ENCODE results near the gene SUPT3H. TPM values are rescaled to one million over a fixed set of nuclear protein-coding genes. Genes with fewer than 3 reads are reported as not detected.

Gene SUPT3H
- total and polyA plus RNA-seq, 2 of the 13 experiments (the other 11 are each of a cell fraction or from before 2014, with no cell fraction given) = 11.9 to 36.1 TPM

- in situ Hi-C loops (cut with HindIII; ENCODE audit: extremely low pct_ligation_motif_present, low pct_unique_long_range_greater_than_20kb) = no loop called here
- DNase-seq (ENCODE audit: low spot score) (no peak), FAIRE-seq (no peak), ATAC-seq (no peak)
- no peak overlapping the region for H3K27ac ChIP-seq (ENCODE audit: extremely low read length, insufficient read depth, low read length)
- CTCF ChIA-PET (ENCODE audit: low intra/inter-chr PET ratio, low total read pairs) = no interaction called here
- WGBS (ENCODE audit: low lambda C conversion rate) = 90% methylated on average over 2 of the region's 2 CpGs
- TF ChIP-seq AHDC1 (CRISPR knock-in tag; IDR thresholded peaks at IDR 0.05; ENCODE audit: borderline replicate concordance) = no peak
- POLR2A ChIA-PET = no interaction called here
- H4K20me1 ChIP-seq (ENCODE audit: insufficient read depth, low read length) = no peaks in the 10 kb centered on the region
- H3K36me3 ChIP-seq (replicated peaks in 1 of 2; ENCODE audit: control insufficient read depth in 1 of 2, insufficient read depth in 2 of 2, low read length in 2 of 2) = no peaks in the 10 kb centered on the region
- no peak overlapping the region for H3K4me2 ChIP-seq (ENCODE audit: low read depth, low read length)
- H2AFZ ChIP-seq (ENCODE audit: low read length) = no peak overlapping the region
- no peaks in the 10 kb centered on the region for H3K27me3 ChIP-seq (ENCODE audit: control insufficient read depth in 1 of 2, insufficient read depth in 2 of 2, low read length in 2 of 2)
- no peak overlapping the region for H3K4me3 ChIP-seq (replicated peaks in 1 of 3; ENCODE audit: insufficient read depth in 1 of 3, low read depth in 2 of 3, low read length in 3 of 3)
- no TSS peak for BruUV-seq (replicated peaks)
- H3K79me2 ChIP-seq (ENCODE audit: insufficient read depth, low read length) = no peaks in the 10 kb centered on the region
- no peak overlapping the region for H3K9ac ChIP-seq (ENCODE audit: insufficient read depth, low read depth, low read length)
- intact Hi-C loops (cut with micrococcal nuclease; ENCODE audit: unreplicated experiment) = no loop called here
- no peaks in the 10 kb centered on the region for H3K4me1 ChIP-seq (ENCODE audit: insufficient read depth, low read length)
- H3K9me3 ChIP-seq (ENCODE audit: low read length) = peaks cover 2% of the 10 kb centered on the region; the same call in 1 of the 2 replicates
Measured at GRCh38 chr6:45226081-45226480, 151.7 kb downstream of the SUPT3H start.

DNA sequence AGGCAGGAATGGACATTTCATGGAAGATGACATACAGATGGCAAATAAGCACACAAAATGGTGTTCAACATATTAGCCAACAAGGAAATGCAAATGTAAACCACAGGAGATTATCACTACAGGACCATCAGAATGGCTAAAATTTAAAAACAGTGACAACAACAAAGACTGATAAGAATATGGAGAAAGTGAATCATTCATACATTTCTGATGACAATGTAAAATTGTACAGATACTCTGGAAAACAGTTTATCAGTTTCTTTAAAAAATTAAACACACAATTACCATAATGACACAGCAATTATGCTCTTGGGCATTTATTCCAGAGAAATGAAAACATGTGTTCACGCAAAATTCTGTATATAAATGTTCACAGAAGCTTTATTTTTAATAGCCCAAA lies 155.4 kb downstream of the SUPT3H start:
- Histone ChIP-seq H3K27ac (ENCODE audit: extremely low read length, insufficient read depth, low read length) (no peak overlapping the region), H3K9ac (ENCODE audit: insufficient read depth, low read depth, low read length) (no peak overlapping the region), H3K36me3 (replicated peaks in 1 of 2; ENCODE audit: control insufficient read depth in 1 of 2, insufficient read depth in 2 of 2, low read length in 2 of 2) (no peaks in the 10 kb centered on the region), H3K9me3 (ENCODE audit: low read length) (no peaks in the 10 kb centered on the region), H3K4me2 (ENCODE audit: low read depth, low read length) (no peak overlapping the region), H3K4me1 (ENCODE audit: insufficient read depth, low read length) (no peaks in the 10 kb centered on the region), H3K4me3 (replicated peaks in 1 of 3; ENCODE audit: insufficient read depth in 1 of 3, low read depth in 2 of 3, low read length in 3 of 3) (no peak overlapping the region), H4K20me1 (ENCODE audit: insufficient read depth, low read length) (no peaks in the 10 kb centered on the region), H2AFZ (ENCODE audit: low read length) (no peak overlapping the region), H3K27me3 (ENCODE audit: control insufficient read depth in 1 of 2, insufficient read depth in 2 of 2, low read length in 2 of 2) (no peaks in the 10 kb centered on the region), H3K79me2 (ENCODE audit: insufficient read depth, low read length) (no peaks in the 10 kb centered on the region)
- intact Hi-C loops (cut with micrococcal nuclease; ENCODE audit: unreplicated experiment) (no loop called here), in situ Hi-C loops (cut with HindIII; ENCODE audit: extremely low pct_ligation_motif_present, low pct_unique_long_range_greater_than_20kb) (no loop called here)
- 98% methylated on average over 1 of the region's 1 CpG for WGBS (ENCODE audit: low lambda C conversion rate)
- ATAC-seq (no peak), DNase-seq (ENCODE audit: low spot score) (no peak), FAIRE-seq (no peak)
- no peak for TF ChIP-seq GATA4 (IDR thresholded peaks at IDR 0.05; ENCODE audit: borderline replicate concordance, low read depth)
- no peak for TF ChIP-seq ATRX (CRISPR knock-in tag; IDR thresholded peaks at IDR 0.05; ENCODE audit: borderline replicate concordance)
- TF ChIP-seq ZFP82 (CRISPR knock-in tag; IDR thresholded peaks at IDR 0.05; ENCODE audit: borderline replicate concordance) = no peak
- TF ChIP-seq ZBTB46 (CRISPR knock-in tag; IDR thresholded peaks at IDR 0.05; ENCODE audit: borderline replicate concordance) = no peak
- TF ChIP-seq NONO (IDR thresholded peaks at IDR 0.05) = no peak
- TF ChIP-seq NONO (CRISPR knock-in tag; conservative IDR thresholded peaks at IDR 0.05) = no peak
- CTCF ChIA-PET (ENCODE audit: low intra/inter-chr PET ratio, low total read pairs) = no interaction called here
- no TSS peak for BruUV-seq (replicated peaks)
- POLR2A ChIA-PET = no interaction called here

Data from HepG2 (cell line).